ENCODE measurements around the gene POU2F1.

GRCh38 chr1:167427848-167428247 lies 207.2 kb downstream of the POU2F1 start:
- TF ChIP-seq EZH2 (IDR thresholded peaks at IDR 0.05) = no peak
- no peak for TF ChIP-seq CTCF (IDR thresholded peaks at IDR 0.05)
- TF ChIP-seq EZH2phosphoT487 (IDR thresholded peaks at IDR 0.05) = no peak

Data from neural progenitor cell (in vitro differentiated cells).